Endothelial cell of umbilical vein (primary cell): ENCODE measurements around the gene ZIM2. TPM values are rescaled to one million over a fixed set of nuclear protein-coding genes. Genes with fewer than 3 reads are reported as not detected.

Source experiments
- BruUV-seq: library from RNA; stranded (reverse); fragments of 400-500 nt; replicated peaks from 2 replicates; lab custom pipeline; 2021; lab: Mats Ljungman, UMichigan
- CTCF ChIA-PET: fragments of 300-600, 350-600 bp; sonication (Branson Sonifier 250); formaldehyde crosslinking; loops from one replicate; lab custom pipeline; 2021; ENCODE audit warnings: antibody characterized with exemption, inconsistent platforms; lab: Charles Lee
- POLR2A ChIA-PET: fragments of 300-600, 350-600 bp; sonication (Branson Sonifier 250); formaldehyde crosslinking; loops from one replicate; lab custom pipeline; 2021; ENCODE audit warnings: antibody characterized with exemption, inconsistent platforms; lab: Charles Lee
- DNase-seq: peaks from one replicate; pipeline ENCODE4 v3.0.0-alpha.2; 2011; ENCODE audit warnings: low read depth, low spot score
- FAIRE-seq: peaks from 2 replicates; lab custom pipeline; 2011; peaks lifted over from hg19 to GRCh38; lab: Jason Lieb, UNC
- H2AFZ ChIP-seq: 2 replicates; pipeline ENCODE4 v1.6.0; 2012; ENCODE audit warnings: low read depth, low read length, control low read depth, inconsistent platforms
- H3K27ac ChIP-seq: 2 replicates; pipeline ENCODE4 v1.5.1; 2011; ENCODE audit warnings: low read depth, mild to moderate bottlenecking, control low read depth, low read length, moderate library complexity; ENCODE audit not compliant: insufficient read depth
- H3K27me3 ChIP-seq, 2 experiments: 2 replicates each; pipeline versions ENCODE4 v1.6.0 to v1.6.1; 2011; ENCODE audit warnings: low read length in 2 of 2, mixed read lengths in 1 of 2; ENCODE audit not compliant: control insufficient read depth in 2 of 2, insufficient read depth in 2 of 2
- H3K36me3 ChIP-seq, 2 experiments: 2 replicates in 1 of 2; 3 replicates in 1 of 2; pipeline ENCODE4 v1.5.1; 2011; ENCODE audit warnings: low read length in 2 of 2, mild to moderate bottlenecking in 1 of 2, moderate library complexity in 1 of 2; ENCODE audit not compliant: control insufficient read depth in 2 of 2, insufficient read depth in 2 of 2; ENCODE audit errors: extremely low read depth in 1 of 2
- H3K4me1 ChIP-seq: 3 replicates; pipeline ENCODE4 v1.5.1; 2011; ENCODE audit warnings: mild to moderate bottlenecking, low read length; ENCODE audit not compliant: control insufficient read depth, insufficient read depth; ENCODE audit errors: extremely low read depth
- H3K4me2 ChIP-seq: 2 replicates; pipeline ENCODE4 v1.6.1; 2011; ENCODE audit warnings: low read length, control low read depth, mixed read lengths; ENCODE audit not compliant: insufficient read depth
- H3K4me3 ChIP-seq, 3 experiments: fragments of 200-600 bp in 1 of 3; sonication (generic), shearing (Covaris generic) in 1 of 3; replicated peaks in 1 of 3; 2 replicates each; pipeline ENCODE4 v1.5.1; 2011 to 2016; ENCODE audit warnings: control low read depth in 3 of 3, low read length in 3 of 3, mild to moderate bottlenecking in 2 of 3, inconsistent platforms in 1 of 3, low read depth in 1 of 3, moderate library complexity in 1 of 3; ENCODE audit not compliant: insufficient read depth in 1 of 3
- H3K79me2 ChIP-seq: 2 replicates; pipeline ENCODE4 v1.6.0; 2012; ENCODE audit warnings: low read length, inconsistent platforms; ENCODE audit not compliant: control insufficient read depth, insufficient read depth
- H3K9ac ChIP-seq: replicated peaks from 2 replicates; pipeline ENCODE3; 2011; ENCODE audit warnings: low read length, control low read depth; ENCODE audit not compliant: insufficient read depth; ENCODE audit errors: extremely low read depth
- H3K9me1 ChIP-seq: replicated peaks from 3 replicates; pipeline ENCODE4 v1.6.0; 2011; ENCODE audit warnings: mild to moderate bottlenecking, low read length; ENCODE audit not compliant: control insufficient read depth, insufficient read depth; ENCODE audit errors: extremely low read depth
- H3K9me3 ChIP-seq: replicated peaks from 2 replicates; pipeline ENCODE4 v1.5.1; 2012; ENCODE audit warnings: low read length, inconsistent platforms; ENCODE audit not compliant: control insufficient read depth, insufficient read depth
- H4K20me1 ChIP-seq: replicated peaks from 2 replicates; pipeline ENCODE3; 2011; ENCODE audit warnings: mild to moderate bottlenecking, low read length; ENCODE audit not compliant: control insufficient read depth, insufficient read depth; ENCODE audit errors: extremely low read depth
- CTCF ChIP-seq, 2 donors: IDR thresholded peaks; 1 replicate in 1 of 2; 2 replicates in 1 of 2; pipeline ENCODE4 v1.5.1; 2011; ENCODE audit warnings: low read length in 2 of 2, mild to moderate bottlenecking in 2 of 2, moderate library complexity in 2 of 2, control low read depth in 1 of 2, inconsistent platforms in 1 of 2, low read depth in 1 of 2; ENCODE audit not compliant: insufficient read depth in 1 of 2; ENCODE audit errors: extremely low read depth in 1 of 2
- EZH2 ChIP-seq: IDR thresholded peaks from 2 replicates; pipeline ENCODE4 v1.6.1; 2012; ENCODE audit warnings: borderline replicate concordance, low read depth, mild to moderate bottlenecking, moderate library complexity, low read length, inconsistent platforms; ENCODE audit not compliant: severe bottlenecking
- FOS ChIP-seq: IDR thresholded peaks from 2 replicates; pipeline ENCODE4 v1.6.1; 2011; ENCODE audit warnings: mild to moderate bottlenecking, low read length, moderate library complexity, borderline replicate concordance; ENCODE audit not compliant: insufficient read depth
- GATA2 ChIP-seq: IDR thresholded peaks from 2 replicates; pipeline ENCODE4 v1.7.0; 2011; ENCODE audit warnings: low read depth, mild to moderate bottlenecking, moderate library complexity, mixed read lengths, low read length; ENCODE audit not compliant: insufficient read length, insufficient read depth
- JUN ChIP-seq: IDR thresholded peaks from 2 replicates; pipeline ENCODE4 v1.6.1; 2011; ENCODE audit warnings: borderline replicate concordance, low read depth; ENCODE audit not compliant: insufficient read length, insufficient read depth
- MAX ChIP-seq: IDR thresholded peaks from 2 replicates; pipeline ENCODE4 v1.6.1; 2011; ENCODE audit not compliant: insufficient read depth, insufficient read length
- MYC ChIP-seq: IDR thresholded peaks from one replicate; pipeline ENCODE4 v1.6.1; 2011; ENCODE audit warnings: mild to moderate bottlenecking, low read depth, low read length
- POLR2A ChIP-seq: IDR thresholded peaks from 2 replicates; pipeline ENCODE4 v1.6.1; 2012; ENCODE audit warnings: low read depth, mild to moderate bottlenecking, control low read depth, low read length
- POLR2AphosphoS5 ChIP-seq: IDR thresholded peaks from 2 replicates; pipeline ENCODE4 v1.6.1; 2012; ENCODE audit warnings: low read depth, mild to moderate bottlenecking, control low read depth, low read length, moderate library complexity; ENCODE audit not compliant: insufficient read depth
- dilution Hi-C: fragments of 300-500 bp; cut with MboI; formaldehyde crosslinking; loops from one replicate; pipeline ENCODE4 v1.15.0; 2019; ENCODE audit warnings: low sequenced_read_pairs; ENCODE audit not compliant: extremely low pct_ligation_motif_present
- intact Hi-C: fragments of 100-400 bp; cut with micrococcal nuclease; formaldehyde crosslinking; loops from one replicate; pipeline ENCODE4 v1.10.0; 2022
- polyA plus RNA-seq, 4 experiments: library from polyadenylated mRNA; depleted of rRNA in 3 of 4; stranded (reverse) in 3 of 4; unstranded in 1 of 4; fragments of >200 nt; gene quantifications; 2 replicates each; pipeline versions ENCODE4 v1.2.1 to v1.2.3, GENCODE V29; 2011 to 2012; ENCODE audit warnings: missing spikeins in 1 of 4
- total RNA-seq: library from RNA; stranded (reverse); gene quantifications from 2 replicates; pipeline ENCODE4 v1.2.3, GENCODE V29; 2021

The ZIM2 gene
- total and polyA plus RNA-seq, 2 donors (not counting 3 experiments of a cell fraction or from before 2014, with no cell fraction given): not detected

GRCh38 chr19:56821675-56822074 lies 18.9 kb downstream of the ZIM2 start:
- no peak overlapping the region for H3K9ac ChIP-seq
- CTCF ChIA-PET: no interaction called here
- H3K9me1 ChIP-seq: no peaks in the 10 kb centered on the region
- H3K27me3 ChIP-seq: no peaks in the 10 kb centered on the region
- H3K79me2 ChIP-seq: no peaks in the 10 kb centered on the region
- dilution Hi-C loops (no loop called here), intact Hi-C loops (no loop called here)
- no TSS peak for BruUV-seq
- H3K4me1 ChIP-seq: no peaks in the 10 kb centered on the region
- no peaks in the 10 kb centered on the region for H3K36me3 ChIP-seq
- H3K4me3 ChIP-seq: no peak overlapping the region
- no peak for FAIRE-seq
- H2AFZ ChIP-seq: no peak overlapping the region
- H4K20me1 ChIP-seq: no peaks in the 10 kb centered on the region
- no peak overlapping the region for H3K4me2 ChIP-seq
- H3K9me3 ChIP-seq: peaks cover 20% of the 10 kb centered on the region
- POLR2A ChIA-PET: no interaction called here
- no peak for DNase-seq
- no peak for TF ChIP-seq POLR2A
- TF ChIP-seq JUN: no peak
- no peak for TF ChIP-seq CTCF (IDR thresholded peaks at IDR 0.05; ENCODE audit: extremely low read depth in 1 of 2, insufficient read depth in 1 of 2, low read depth in 1 of 2, low read length in 2 of 2)
- no peak for TF ChIP-seq MYC
- TF ChIP-seq POLR2AphosphoS5: no peak
- no peak for TF ChIP-seq MAX
- no peak for TF ChIP-seq FOS
- TF ChIP-seq GATA2: no peak
- no peak for TF ChIP-seq EZH2
- H3K27ac ChIP-seq: no peak overlapping the region
